Nephron progenitor cell (in vitro differentiated cells): Measurements from ENCODE around the gene TMEM272.

Experiments used
- DNase-seq: peaks from one replicate; pipeline ENCODE4 v3.0.0; 2021
- H3K27ac Mint-ChIP-seq: 2 replicates; pipeline ENCODE4 v1.8.0; 2021; ENCODE audit warnings: mild to moderate bottlenecking, moderate library complexity, mixed read lengths
- H3K27me3 Mint-ChIP-seq: 2 replicates; pipeline ENCODE4 v1.8.0; 2021; ENCODE audit warnings: mild to moderate bottlenecking, low read depth, mixed read lengths; ENCODE audit not compliant: poor library complexity
- H3K36me3 Mint-ChIP-seq: 2 replicates; pipeline ENCODE4 v1.8.0; 2021; ENCODE audit warnings: low read depth, mixed read lengths
- H3K4me1 Mint-ChIP-seq: 2 replicates; pipeline ENCODE4 v1.8.0; 2021; ENCODE audit warnings: mixed read lengths
- H3K4me3 Mint-ChIP-seq: 2 replicates; pipeline ENCODE4 v1.8.0; 2021; ENCODE audit warnings: mild to moderate bottlenecking, moderate library complexity, mixed read lengths
- H3K9me3 Mint-ChIP-seq: 2 replicates; pipeline ENCODE4 v1.8.0; 2021; ENCODE audit warnings: mild to moderate bottlenecking, moderate library complexity, mixed read lengths
- TF ChIP-seq, protein P1 (sequence below): fragments of 200-600 bp; sonication (generic); IDR thresholded peaks from 2 replicates; pipeline ENCODE4 v1.5.0; 2021; ENCODE audit warnings: antibody characterized with exemption

The TMEM272 gene

DNA sequence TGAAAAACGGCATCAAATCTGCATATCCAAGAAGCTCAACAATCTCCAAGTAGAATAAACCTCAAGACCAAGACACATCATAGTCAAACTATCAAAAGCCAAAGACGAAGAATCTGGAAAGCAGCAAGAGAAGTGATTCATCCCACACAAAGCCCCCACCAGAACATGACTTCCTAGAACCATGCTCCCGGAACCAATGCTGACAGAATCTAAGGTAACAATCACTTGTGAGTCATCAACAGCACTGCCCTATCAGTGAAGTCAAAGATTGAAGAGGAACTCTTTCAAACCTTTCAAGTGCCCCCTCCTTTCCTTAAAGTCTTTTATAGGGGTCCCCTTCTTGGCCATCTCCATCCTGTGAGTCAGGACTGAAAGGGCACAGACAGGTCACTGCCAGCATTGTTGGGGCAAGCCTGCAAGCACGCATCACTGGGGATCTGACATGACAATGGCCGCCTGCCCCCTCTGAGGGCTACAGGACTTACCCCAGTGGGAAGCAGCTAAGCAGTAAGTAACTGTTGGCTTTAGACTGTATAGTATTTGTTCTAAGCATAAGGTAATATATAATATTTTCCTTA is 16.8 kb upstream of the TMEM272 start, which contains the start of gene CCDC70:
CCDC70 (plus strand) TSS at position 247 of the 578 bp plus-strand sequence. CDS start 3,443 bp downstream, outside the sequence.
- Mint-ChIP-seq H3K4me3 (no peak within 1 kb of the TSS), H3K27ac (peak within 1 kb of the TSS; percentile 2), H3K9me3 (no peaks in the 10 kb centered on the region), H3K4me1 (peaks cover 10% of the 10 kb centered on the region), H3K36me3 (no peaks in the 10 kb centered on the region), H3K27me3 (peaks cover 3% of the 10 kb centered on the region)
- TF ChIP-seq, protein P1, sequence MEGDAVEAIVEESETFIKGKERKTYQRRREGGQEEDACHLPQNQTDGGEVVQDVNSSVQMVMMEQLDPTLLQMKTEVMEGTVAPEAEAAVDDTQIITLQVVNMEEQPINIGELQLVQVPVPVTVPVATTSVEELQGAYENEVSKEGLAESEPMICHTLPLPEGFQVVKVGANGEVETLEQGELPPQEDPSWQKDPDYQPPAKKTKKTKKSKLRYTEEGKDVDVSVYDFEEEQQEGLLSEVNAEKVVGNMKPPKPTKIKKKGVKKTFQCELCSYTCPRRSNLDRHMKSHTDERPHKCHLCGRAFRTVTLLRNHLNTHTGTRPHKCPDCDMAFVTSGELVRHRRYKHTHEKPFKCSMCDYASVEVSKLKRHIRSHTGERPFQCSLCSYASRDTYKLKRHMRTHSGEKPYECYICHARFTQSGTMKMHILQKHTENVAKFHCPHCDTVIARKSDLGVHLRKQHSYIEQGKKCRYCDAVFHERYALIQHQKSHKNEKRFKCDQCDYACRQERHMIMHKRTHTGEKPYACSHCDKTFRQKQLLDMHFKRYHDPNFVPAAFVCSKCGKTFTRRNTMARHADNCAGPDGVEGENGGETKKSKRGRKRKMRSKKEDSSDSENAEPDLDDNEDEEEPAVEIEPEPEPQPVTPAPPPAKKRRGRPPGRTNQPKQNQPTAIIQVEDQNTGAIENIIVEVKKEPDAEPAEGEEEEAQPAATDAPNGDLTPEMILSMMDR, result no peak
- DNase-seq, result no peak

DNA sequence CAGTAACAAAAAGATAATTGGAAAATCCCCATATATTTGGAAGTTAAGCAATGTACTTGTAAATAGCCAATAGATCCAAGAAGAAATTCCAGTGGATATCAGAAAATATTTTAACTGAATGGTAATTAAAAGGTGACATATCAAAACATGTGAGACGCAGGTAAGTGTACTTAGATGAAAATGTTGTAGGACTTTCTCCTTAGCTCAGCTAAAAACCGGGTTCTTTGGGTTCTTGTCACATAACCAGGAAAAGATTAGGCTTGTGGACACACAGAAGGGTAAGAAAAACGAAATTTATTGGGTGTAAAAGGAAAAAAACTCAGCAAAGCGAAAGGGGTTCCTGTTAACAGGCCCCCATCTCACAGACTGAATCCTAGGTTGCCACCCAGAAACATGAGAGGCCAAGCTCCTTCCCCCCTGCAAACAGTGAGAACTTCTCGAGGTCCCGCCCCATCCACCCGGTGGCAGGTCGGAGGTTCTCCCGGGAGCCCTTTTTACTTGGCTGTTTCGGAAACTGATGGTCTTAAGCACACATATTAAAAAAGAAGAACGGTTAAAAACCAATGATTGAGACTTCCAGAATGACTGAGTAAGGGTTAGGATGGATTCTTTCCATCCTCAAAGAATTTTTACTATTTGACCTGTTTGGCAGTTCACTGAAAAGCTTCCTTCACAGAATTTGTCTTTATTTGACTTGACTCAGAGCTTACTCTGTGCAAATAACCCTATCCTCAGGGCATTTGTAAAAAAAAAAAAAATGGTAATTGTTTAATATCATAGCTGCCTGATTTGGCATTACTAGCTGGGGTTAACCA is 13.7 kb upstream of the TMEM272 start:
- Mint-ChIP-seq H3K36me3 (no peaks in the 10 kb centered on the region), H3K27me3 (peaks cover 11% of the 10 kb centered on the region), H3K27ac (no peak overlapping the region), H3K4me1 (peaks cover 10% of the 10 kb centered on the region), H3K4me3 (no peak overlapping the region), H3K9me3 (peaks cover 14% of the 10 kb centered on the region)
- TF ChIP-seq, protein P1, result no peak
- DNase-seq, result no peak

DNA sequence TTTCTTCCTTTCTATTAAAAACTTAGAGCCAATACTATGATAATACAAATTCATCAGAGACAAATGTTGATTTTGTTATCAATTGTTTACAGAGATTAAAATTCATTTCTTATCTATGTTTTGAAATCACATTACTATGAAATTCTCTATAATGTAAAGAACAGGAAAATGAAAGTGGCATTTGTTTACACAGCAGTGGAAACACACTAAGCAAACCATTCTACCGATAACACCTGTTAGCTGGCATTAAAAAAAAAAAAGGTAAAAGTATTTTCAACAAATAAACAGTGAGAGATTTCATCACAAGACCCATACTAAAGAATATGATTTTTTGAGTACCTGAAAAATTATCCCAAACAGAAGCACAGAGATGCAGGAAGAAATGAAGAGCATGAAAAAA is 12.0 kb upstream of the TMEM272 start:
- Mint-ChIP-seq H3K27me3 (peaks cover 10% of the 10 kb centered on the region), H3K9me3 (peaks cover 14% of the 10 kb centered on the region), H3K4me3 (no peak overlapping the region), H3K4me1 (peaks cover 10% of the 10 kb centered on the region), H3K27ac (no peak overlapping the region), H3K36me3 (no peaks in the 10 kb centered on the region)
- TF ChIP-seq, protein P1, result no peak
- no peak for DNase-seq

DNA sequence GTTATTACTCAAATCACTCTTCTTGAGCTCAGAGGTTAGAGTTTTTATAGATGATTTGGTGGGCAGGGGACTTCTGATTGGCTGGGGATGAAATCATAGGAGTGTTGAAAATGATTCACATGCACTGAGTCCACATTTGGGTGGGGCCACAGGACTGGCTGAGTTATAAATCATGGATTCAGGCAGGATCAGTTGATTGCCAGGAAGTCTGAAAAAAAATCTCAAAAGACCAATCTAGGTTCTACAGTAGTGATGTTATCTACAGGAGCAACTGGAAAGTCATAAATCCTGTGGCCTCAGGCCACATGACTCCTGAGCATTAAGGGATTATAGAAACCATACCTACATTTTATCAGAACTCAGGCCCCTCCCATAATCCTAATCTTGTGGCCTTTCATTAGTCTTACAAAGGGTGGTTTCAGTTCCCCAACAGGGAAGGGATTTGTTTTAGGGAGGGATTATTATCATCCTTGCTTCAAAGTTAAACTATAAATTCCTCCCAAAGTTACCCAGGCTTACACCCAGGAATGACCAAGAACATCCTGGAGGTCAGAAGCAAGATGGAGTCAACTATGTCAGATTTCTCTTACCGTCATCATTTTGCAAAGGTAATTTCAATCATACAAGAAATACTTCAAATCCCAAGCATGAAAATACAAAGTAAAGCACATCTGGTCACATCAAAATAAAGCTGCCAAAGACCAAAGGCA is 11.2 kb upstream of the TMEM272 start:
- TF ChIP-seq, protein P1, result no peak
- Mint-ChIP-seq H3K27me3 (peaks cover 10% of the 10 kb centered on the region), H3K4me1 (peaks cover 10% of the 10 kb centered on the region), H3K36me3 (no peaks in the 10 kb centered on the region), H3K9me3 (peaks cover 14% of the 10 kb centered on the region), H3K4me3 (no peak overlapping the region), H3K27ac (no peak overlapping the region)
- no peak for DNase-seq

DNA sequence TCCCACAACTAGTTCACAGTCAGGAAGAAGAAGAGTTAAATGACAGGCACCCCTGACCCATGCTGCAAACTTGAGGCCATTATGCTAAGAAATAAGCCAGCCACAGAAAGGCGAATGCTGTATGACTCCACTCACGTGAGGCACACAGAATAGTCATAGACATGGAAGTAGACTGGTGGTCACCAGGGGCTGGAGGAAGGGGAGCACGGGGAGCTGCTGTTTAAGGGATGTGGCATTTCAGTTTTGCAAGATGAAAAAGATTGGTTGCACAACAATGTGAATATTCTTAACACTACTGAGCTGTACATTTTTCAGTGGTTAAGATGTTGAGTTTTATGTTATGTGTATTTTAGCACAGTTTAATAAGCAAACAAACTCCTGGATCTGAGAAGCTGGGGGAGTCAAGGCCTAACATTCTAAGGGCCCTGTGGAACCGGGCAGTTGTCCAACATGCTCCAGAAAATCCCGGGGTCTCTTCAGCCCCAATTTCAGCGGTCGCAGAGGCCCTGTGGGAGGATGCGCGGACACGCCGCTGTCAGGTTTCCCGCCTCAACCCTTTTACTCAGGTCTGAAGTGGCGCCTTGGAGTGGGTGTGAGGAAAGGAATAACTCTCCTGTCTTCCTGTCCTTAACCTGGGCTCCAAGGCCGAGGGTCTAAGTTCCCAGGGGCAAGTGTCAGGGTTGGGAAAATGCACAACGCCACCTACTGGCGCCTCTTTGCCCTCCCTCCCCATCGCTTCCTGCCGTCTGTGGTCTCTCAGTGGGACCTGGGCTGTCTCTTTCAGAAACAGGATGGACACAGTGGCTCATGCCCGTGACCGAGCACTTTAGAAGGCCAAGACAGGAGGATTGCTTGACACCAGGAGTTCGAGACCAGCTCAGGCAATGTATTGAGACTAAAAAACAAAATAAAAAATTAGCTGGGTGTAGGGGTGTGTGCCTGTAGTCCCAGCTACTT is 4.4 kb upstream of the TMEM272 start:
- Mint-ChIP-seq H3K4me3 (no peak overlapping the region), H3K36me3 (no peaks in the 10 kb centered on the region), H3K27me3 (peaks cover 16% of the 10 kb centered on the region), H3K4me1 (peaks cover 6% of the 10 kb centered on the region), H3K9me3 (peaks cover 9% of the 10 kb centered on the region), H3K27ac (no peak overlapping the region)
- TF ChIP-seq, protein P1, result peak; percentile 46
- DNase-seq, result peak; percentile 60
